Sigmoid colon (tissue), 7 donors: ENCODE measurements around the gene TOPBP1. TPM values are rescaled to one million over a fixed set of nuclear protein-coding genes. Genes with fewer than 3 reads are reported as not detected.

Experiments used
- polyA plus RNA-seq, 3 donors: library from polyadenylated mRNA; stranded (reverse); fragments of 200-250 nt; gene quantifications; one replicate each; pipeline ENCODE4 v1.2.3, GENCODE V29; 2013
- small RNA-seq, 3 donors: library from RNA; depleted of rRNA; stranded (forward); fragments of <200 nt; gene quantifications; one replicate each; pipeline ENCODE3, GENCODE V24; 2016
- total RNA-seq, 4 donors: library from RNA; depleted of rRNA; stranded (reverse); fragments of >200 nt; gene quantifications; one replicate each; pipeline ENCODE4 v1.1.0, GENCODE V29; 2016
- donor health status: healthy with polysubstance abuse.
- donor health status: Bipolar disorder and iron deficiency.
- donor health status: healthy.

The TOPBP1 gene
- total and polyA plus RNA-seq, 7 donors = 4.8 to 30.2 (median 15.9) TPM

Small RNA genes within 50 kb of the gene (small RNA-seq; reads per million reads assigned to genes)
- gene RF00438 (0 reads per million in 3 donors), gene RNA5SP140 (0 reads per million in 3 donors), gene RNU6-678P (0 reads per million in 3 donors)

Other genes starting within 250 kb of the TOPBP1 start
- 100 to 1,000 TPM in 3 of 4 donors, 10 to 100 TPM in 1; 93.1 to 120 (median 111) TPM for gene CDV3, start 88.3 kb downstream of the TOPBP1 start, total RNA-seq
- gene CDV3, start 88.3 kb downstream of the TOPBP1 start, polyA plus RNA-seq = 100 to 1,000 TPM in 1 of 3 donors, 10 to 100 TPM in 2; 63.7 to 105 (median 74.2) TPM
- gene TF, start 84.5 kb upstream of the TOPBP1 start, total RNA-seq = 1 to 10 TPM; 1.1 to 5.8 (median 2.2) TPM
- 10 to 100 TPM in 1 of 3 donors, under 1 TPM in 2; under 0.01 to 14.8 (median 0.60) TPM for gene TF, start 84.5 kb upstream of the TOPBP1 start, polyA plus RNA-seq
- 10 to 100 TPM; 10.8 to 20.0 (median 15.8) TPM for gene SRPRB, start 143.9 kb upstream of the TOPBP1 start, total RNA-seq
- gene SRPRB, start 143.9 kb upstream of the TOPBP1 start, polyA plus RNA-seq = 10 to 100 TPM in 1 of 3 donors, 1 to 10 TPM in 2; 4.2 to 33.3 (median 5.5) TPM
- 1 to 10 TPM; 4.3 to 8.0 (median 5.5) TPM for gene RAB6B, start 233.9 kb upstream of the TOPBP1 start, total RNA-seq
- 10 to 100 TPM in 1 of 3 donors, 1 to 10 TPM in 1, under 1 TPM in 1; 0.60 to 19.7 (median 5.1) TPM for gene RAB6B, start 233.9 kb upstream of the TOPBP1 start, polyA plus RNA-seq